ENCODE results near the gene GINS2. TPM values are rescaled to one million over a fixed set of nuclear protein-coding genes. Genes with fewer than 3 reads are reported as not detected.

The GINS2 gene
- total RNA-seq, 2 experiments from 2014 or later: 74.3 to 142 TPM

DNA sequence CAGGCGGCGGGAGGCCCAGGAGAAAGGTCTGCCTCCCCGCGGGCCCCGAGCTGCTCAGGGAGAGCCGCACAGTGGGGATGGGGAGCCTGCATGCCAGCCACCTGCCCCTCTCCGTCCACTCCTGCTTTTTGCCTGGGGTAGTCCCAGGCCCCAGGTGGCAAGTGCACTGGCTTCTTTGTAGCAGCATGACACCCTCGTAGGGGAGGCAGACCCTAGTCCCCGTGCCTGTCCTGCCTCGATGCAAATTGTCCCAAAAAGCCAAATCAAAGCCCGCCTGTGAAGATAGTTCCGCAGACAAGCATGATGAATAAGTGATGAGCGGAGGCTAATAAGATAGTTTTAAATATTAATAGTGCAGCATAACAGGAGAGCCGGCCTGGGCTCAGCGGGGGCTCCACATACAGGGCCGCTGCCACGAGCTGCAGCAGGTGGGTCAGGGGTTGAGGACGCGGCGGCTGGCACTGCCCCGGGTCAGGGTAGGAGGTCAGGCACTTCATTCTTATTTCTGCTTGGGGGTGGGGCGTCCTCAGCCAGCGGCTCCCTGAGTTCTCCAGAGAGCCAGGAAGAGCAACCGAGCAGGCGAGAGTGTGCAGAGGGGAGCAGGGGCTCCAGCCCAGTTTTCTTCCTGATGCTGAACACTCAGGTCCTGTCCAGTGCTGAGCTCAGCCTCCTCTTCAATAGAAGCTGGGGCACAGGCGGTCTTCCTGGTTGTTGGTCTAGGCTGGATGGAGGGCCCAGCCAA lies 26.8 kb downstream of the GINS2 start:
- H2AFZ ChIP-seq (ENCODE audit: low read length): no peak overlapping the region
- H3K36me3 ChIP-seq (ENCODE audit: insufficient read depth, low read length): peaks cover 96% of the 10 kb centered on the region
- H3K79me2 ChIP-seq (ENCODE audit: insufficient read depth, low read depth, low read length): no peaks in the 10 kb centered on the region
- DNase-seq (ENCODE audit: low spot score): no peak
- intact Hi-C loops (cut with micrococcal nuclease; ENCODE audit: unreplicated experiment): no loop called here
- no peaks in the 10 kb centered on the region for H4K20me1 ChIP-seq (ENCODE audit: insufficient read depth, low read length)
- BruUV-seq (replicated peaks): no TSS peak
- ChIA-PET POLR2A (interaction anchor here (0.6 kb wide), 1 partner anchor 779 kb away, joined by 3 read pairs; no protein-coding TSS in a partner anchor), CTCF (ENCODE audit: unreplicated experiment) (no interaction called here)
- H3K9me3 ChIP-seq (ENCODE audit: low read length): no peaks in the 10 kb centered on the region
- no peak overlapping the region for H3K4me3 ChIP-seq (ENCODE audit: low read depth, low read length, poor library complexity, severe bottlenecking)
- no peaks in the 10 kb centered on the region for H3K4me1 ChIP-seq (ENCODE audit: insufficient read depth, low read length, poor library complexity, severe bottlenecking)
- no peaks in the 10 kb centered on the region for H3K9me2 ChIP-seq (ENCODE audit: insufficient read depth, low read length)
- no peak overlapping the region for H3K27ac ChIP-seq (ENCODE audit: low read depth, low read length, poor library complexity, severe bottlenecking)
- no peak for TF ChIP-seq EZH2phosphoT487 (IDR thresholded peaks at IDR 0.05; ENCODE audit: borderline replicate concordance, low read depth, low read length)
- TF ChIP-seq, protein P1, sequence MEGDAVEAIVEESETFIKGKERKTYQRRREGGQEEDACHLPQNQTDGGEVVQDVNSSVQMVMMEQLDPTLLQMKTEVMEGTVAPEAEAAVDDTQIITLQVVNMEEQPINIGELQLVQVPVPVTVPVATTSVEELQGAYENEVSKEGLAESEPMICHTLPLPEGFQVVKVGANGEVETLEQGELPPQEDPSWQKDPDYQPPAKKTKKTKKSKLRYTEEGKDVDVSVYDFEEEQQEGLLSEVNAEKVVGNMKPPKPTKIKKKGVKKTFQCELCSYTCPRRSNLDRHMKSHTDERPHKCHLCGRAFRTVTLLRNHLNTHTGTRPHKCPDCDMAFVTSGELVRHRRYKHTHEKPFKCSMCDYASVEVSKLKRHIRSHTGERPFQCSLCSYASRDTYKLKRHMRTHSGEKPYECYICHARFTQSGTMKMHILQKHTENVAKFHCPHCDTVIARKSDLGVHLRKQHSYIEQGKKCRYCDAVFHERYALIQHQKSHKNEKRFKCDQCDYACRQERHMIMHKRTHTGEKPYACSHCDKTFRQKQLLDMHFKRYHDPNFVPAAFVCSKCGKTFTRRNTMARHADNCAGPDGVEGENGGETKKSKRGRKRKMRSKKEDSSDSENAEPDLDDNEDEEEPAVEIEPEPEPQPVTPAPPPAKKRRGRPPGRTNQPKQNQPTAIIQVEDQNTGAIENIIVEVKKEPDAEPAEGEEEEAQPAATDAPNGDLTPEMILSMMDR (conservative IDR thresholded peaks at IDR 0.05; ENCODE audit: low read length): no peak
- no peak overlapping the region for H3K4me2 ChIP-seq (ENCODE audit: low read length)

DNA sequence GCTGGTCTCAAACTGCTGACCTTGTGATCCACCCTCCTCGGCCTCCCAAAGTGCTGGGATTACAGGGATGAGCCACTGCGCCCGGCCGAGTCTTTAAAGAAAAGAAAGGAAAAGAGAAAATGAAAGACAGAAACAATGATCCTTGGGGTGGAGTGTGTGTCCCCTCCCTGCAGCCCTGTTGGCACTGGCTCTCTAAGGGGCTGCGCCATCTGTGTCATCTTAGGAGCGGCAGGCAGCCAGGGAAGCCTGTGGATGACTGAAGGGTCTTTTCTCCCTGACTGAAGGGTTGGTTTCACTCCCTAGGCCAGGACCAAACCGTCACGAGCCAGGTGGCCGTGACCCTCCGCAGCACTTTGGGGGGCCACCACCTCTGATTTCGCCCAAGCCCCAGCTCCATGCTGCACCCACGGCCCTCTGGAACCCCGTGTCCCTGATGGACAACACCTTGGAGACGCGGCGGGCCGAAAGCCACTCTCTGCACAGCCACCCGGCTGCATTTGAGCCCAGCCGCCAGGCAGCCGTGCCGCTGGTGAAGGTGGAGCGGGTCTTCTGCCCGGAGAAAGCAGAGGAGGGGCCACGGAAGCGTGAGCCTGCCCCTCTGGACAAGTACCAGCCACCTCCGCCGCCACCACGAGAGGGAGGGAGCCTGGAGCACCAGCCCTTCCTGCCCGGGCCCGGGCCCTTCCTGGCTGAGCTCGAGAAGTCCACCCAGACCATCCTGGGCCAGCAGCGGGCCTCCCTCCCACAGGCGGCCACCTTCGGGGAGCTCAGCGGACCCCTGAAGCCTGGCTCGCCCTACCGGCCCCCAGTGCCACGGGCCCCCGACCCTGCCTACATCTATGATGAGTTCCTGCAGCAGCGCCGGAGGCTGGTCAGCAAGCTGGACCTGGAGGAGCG lies 27.7 kb downstream of the GINS2 start:
- BruUV-seq (replicated peaks): no TSS peak
- H3K27ac ChIP-seq (ENCODE audit: low read depth, low read length, poor library complexity, severe bottlenecking): no peak overlapping the region
- TF ChIP-seq, protein P1 (conservative IDR thresholded peaks at IDR 0.05; ENCODE audit: low read length): no peak
- no peak for TF ChIP-seq EZH2phosphoT487 (IDR thresholded peaks at IDR 0.05; ENCODE audit: borderline replicate concordance, low read depth, low read length)
- H3K9me3 ChIP-seq (ENCODE audit: low read length): no peaks in the 10 kb centered on the region
- ChIA-PET CTCF (ENCODE audit: unreplicated experiment) (no interaction called here), POLR2A (interaction anchor here (0.6 kb wide), 1 partner anchor 778 kb away, joined by 3 read pairs; no protein-coding TSS in a partner anchor)
- DNase-seq (ENCODE audit: low spot score): no peak
- no peaks in the 10 kb centered on the region for H3K4me1 ChIP-seq (ENCODE audit: insufficient read depth, low read length, poor library complexity, severe bottlenecking)
- no peaks in the 10 kb centered on the region for H3K9me2 ChIP-seq (ENCODE audit: insufficient read depth, low read length)
- no peak overlapping the region for H2AFZ ChIP-seq (ENCODE audit: low read length)
- intact Hi-C loops (cut with micrococcal nuclease; ENCODE audit: unreplicated experiment): no loop called here
- H4K20me1 ChIP-seq (ENCODE audit: insufficient read depth, low read length): no peaks in the 10 kb centered on the region
- H3K4me2 ChIP-seq (ENCODE audit: low read length): no peak overlapping the region
- no peaks in the 10 kb centered on the region for H3K79me2 ChIP-seq (ENCODE audit: insufficient read depth, low read depth, low read length)
- peaks cover 96% of the 10 kb centered on the region for H3K36me3 ChIP-seq (ENCODE audit: insufficient read depth, low read length)
- no peak overlapping the region for H3K4me3 ChIP-seq (ENCODE audit: low read depth, low read length, poor library complexity, severe bottlenecking)

Measured in OCI-LY7 (cell line).